ENCODE data around the gene TBX10. TPM values are rescaled to one million over a fixed set of nuclear protein-coding genes. Genes with fewer than 3 reads are reported as not detected.
A peak's percentile ranks its signal among the peaks of the same experiment; 100 is the strongest.

Gene TBX10
- total RNA-seq, 1 donor from 2014 or later: not detected

GRCh38 chr11:67613960-67614715 is 25.4 kb downstream of the TBX10 start:
- Mint-ChIP-seq H3K4me3 (peak overlapping the region; percentile 31), H3K4me1 (peaks cover 14% of the 10 kb centered on the region), H3K27ac (ENCODE audit: unreplicated experiment) (no peak overlapping the region)

DNA sequence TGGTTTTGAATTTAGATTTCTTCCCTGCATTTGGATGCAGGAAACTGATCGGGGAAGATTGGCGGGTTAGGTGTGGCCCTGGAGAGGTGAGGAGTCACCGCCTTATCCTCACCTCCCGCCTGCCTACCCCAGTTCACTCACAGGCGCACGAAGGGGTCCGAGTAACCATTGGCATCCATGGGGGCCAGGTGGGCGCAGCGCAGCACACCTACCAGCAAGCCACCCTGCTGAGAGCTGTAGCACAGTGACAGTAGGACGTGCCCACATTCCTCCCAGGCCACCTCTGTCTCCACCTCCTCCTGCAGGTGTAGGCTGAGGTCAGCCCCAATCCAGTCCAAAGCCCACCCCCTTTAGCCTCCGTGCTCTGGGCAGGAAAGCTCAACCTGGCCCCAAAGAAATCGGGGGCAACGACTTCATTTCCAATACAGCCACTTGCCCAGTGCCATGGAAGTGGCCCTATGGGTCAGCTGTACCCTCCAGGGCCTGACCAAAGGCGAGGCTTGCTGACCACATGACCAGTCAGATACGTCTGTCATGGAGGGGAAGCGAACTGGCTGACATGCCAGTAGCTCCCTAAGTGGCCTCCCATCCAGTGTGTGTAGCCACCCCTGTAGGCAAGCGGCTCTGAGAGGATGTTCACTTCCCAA is 26.1 kb downstream of the TBX10 start:
- H3K4me1 Mint-ChIP-seq: peaks cover 14% of the 10 kb centered on the region
- DNase-seq (ENCODE audit: low read depth, low spot score): no peak
- H3K36me3 Mint-ChIP-seq (ENCODE audit: low read depth): no peaks in the 10 kb centered on the region
- H3K9me3 Mint-ChIP-seq: no peaks in the 10 kb centered on the region
- no peak overlapping the region for H3K27ac Mint-ChIP-seq (ENCODE audit: unreplicated experiment)
- H3K27me3 Mint-ChIP-seq (ENCODE audit: low read depth): peaks cover 7% of the 10 kb centered on the region
- TF ChIP-seq, protein P1, sequence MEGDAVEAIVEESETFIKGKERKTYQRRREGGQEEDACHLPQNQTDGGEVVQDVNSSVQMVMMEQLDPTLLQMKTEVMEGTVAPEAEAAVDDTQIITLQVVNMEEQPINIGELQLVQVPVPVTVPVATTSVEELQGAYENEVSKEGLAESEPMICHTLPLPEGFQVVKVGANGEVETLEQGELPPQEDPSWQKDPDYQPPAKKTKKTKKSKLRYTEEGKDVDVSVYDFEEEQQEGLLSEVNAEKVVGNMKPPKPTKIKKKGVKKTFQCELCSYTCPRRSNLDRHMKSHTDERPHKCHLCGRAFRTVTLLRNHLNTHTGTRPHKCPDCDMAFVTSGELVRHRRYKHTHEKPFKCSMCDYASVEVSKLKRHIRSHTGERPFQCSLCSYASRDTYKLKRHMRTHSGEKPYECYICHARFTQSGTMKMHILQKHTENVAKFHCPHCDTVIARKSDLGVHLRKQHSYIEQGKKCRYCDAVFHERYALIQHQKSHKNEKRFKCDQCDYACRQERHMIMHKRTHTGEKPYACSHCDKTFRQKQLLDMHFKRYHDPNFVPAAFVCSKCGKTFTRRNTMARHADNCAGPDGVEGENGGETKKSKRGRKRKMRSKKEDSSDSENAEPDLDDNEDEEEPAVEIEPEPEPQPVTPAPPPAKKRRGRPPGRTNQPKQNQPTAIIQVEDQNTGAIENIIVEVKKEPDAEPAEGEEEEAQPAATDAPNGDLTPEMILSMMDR (conservative IDR thresholded peaks at IDR 0.05): no peak
- peak overlapping the region; percentile 34 for H3K4me3 Mint-ChIP-seq

More at GRCh38 chr11:67613960-67614715, 25.4 kb downstream of the TBX10 start:
- Mint-ChIP-seq H3K9me3 (no peaks in the 10 kb centered on the region), H3K36me3 (ENCODE audit: low read depth) (no peaks in the 10 kb centered on the region), H3K27me3 (ENCODE audit: low read depth) (peaks cover 7% of the 10 kb centered on the region)
- TF ChIP-seq, protein P1 (conservative IDR thresholded peaks at IDR 0.05): peak; percentile 75
- DNase-seq (ENCODE audit: low read depth, low spot score): peak; percentile 71

GRCh38 chr11:67612751-67613150 is 26.8 kb downstream of the TBX10 start:
- no peaks in the 10 kb centered on the region for H3K9me3 Mint-ChIP-seq
- DNase-seq (ENCODE audit: low read depth, low spot score): no peak
- TF ChIP-seq, protein P1 (conservative IDR thresholded peaks at IDR 0.05): no peak
- peaks cover 3% of the 10 kb centered on the region for H3K27me3 Mint-ChIP-seq (ENCODE audit: low read depth)
- no peaks in the 10 kb centered on the region for H3K36me3 Mint-ChIP-seq (ENCODE audit: low read depth)
- H3K4me1 Mint-ChIP-seq: peaks cover 10% of the 10 kb centered on the region
- no peak overlapping the region for H3K4me3 Mint-ChIP-seq
- H3K27ac Mint-ChIP-seq (ENCODE audit: unreplicated experiment): no peak overlapping the region

- no peak overlapping the region for H3K4me3 Mint-ChIP-seq
Measured at GRCh38 chr11:67611704-67612587, 27.6 kb downstream of the TBX10 start.

DNA sequence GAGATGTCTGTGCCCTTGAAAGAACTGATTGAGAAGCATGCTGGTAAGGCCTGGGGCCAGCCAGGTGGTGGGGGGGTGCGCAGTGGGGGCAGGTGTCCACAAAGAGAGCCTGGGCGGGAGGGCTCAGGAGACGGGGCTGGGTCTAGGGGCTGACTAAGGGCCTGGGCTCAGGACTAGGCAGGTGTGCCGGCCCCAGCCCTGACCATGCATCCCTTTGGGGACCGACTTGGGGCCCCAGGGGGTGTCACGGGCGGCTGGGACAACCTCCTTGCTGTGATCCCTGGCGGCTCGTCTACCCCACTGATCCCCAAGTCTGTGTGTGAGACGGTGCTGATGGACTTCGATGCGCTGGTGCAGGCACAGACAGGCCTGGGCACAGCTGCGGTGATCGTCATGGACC is 28.4 kb downstream of the TBX10 start:
- DNase-seq (ENCODE audit: low read depth, low spot score): no peak
- TF ChIP-seq, protein P1 (conservative IDR thresholded peaks at IDR 0.05): no peak
- peaks cover 9% of the 10 kb centered on the region for H3K4me1 Mint-ChIP-seq
- H3K27me3 Mint-ChIP-seq (ENCODE audit: low read depth): no peaks in the 10 kb centered on the region
- no peak overlapping the region for H3K27ac Mint-ChIP-seq (ENCODE audit: unreplicated experiment)
- H3K4me3 Mint-ChIP-seq: no peak overlapping the region
- H3K9me3 Mint-ChIP-seq: no peaks in the 10 kb centered on the region
- H3K36me3 Mint-ChIP-seq (ENCODE audit: low read depth): no peaks in the 10 kb centered on the region

More at GRCh38 chr11:67611704-67612587, 27.6 kb downstream of the TBX10 start:
- TF ChIP-seq, protein P1 (conservative IDR thresholded peaks at IDR 0.05): no peak
- Mint-ChIP-seq H3K4me1 (peaks cover 6% of the 10 kb centered on the region), H3K36me3 (ENCODE audit: low read depth) (no peaks in the 10 kb centered on the region), H3K27me3 (ENCODE audit: low read depth) (no peaks in the 10 kb centered on the region), H3K27ac (ENCODE audit: unreplicated experiment) (no peak overlapping the region), H3K9me3 (no peaks in the 10 kb centered on the region)
- no peak for DNase-seq (ENCODE audit: low read depth, low spot score)
